Astrocyte of the spinal cord (primary cell): ENCODE measurements around the gene CKAP5.

Experiments
- DNase-seq: peaks from one replicate; pipeline ENCODE4 v3.0.0; 2011; ENCODE audit warnings: low read depth, low spot score
- H3K4me3 ChIP-seq: 2 replicates; pipeline ENCODE4 v1.5.1; 2011; ENCODE audit warnings: low read depth, mild to moderate bottlenecking, low read length, moderate library complexity
- in situ Hi-C: cut with HindIII; loops from 2 replicates; pipeline ENCODE4 v1.10.0; 2017; ENCODE audit warnings: low sequenced_read_pairs
- TF ChIP-seq, protein P1 (sequence below): IDR thresholded peaks from 2 replicates; pipeline ENCODE4 v1.5.1; 2012; ENCODE audit warnings: low read depth, mild to moderate bottlenecking, low read length, inconsistent platforms

The CKAP5 gene

GRCh38 chr11:46698597-46698996, 147.5 kb downstream of the CKAP5 start:
- no peak for DNase-seq
- in situ Hi-C loops: no loop called here
- TF ChIP-seq, protein P1, sequence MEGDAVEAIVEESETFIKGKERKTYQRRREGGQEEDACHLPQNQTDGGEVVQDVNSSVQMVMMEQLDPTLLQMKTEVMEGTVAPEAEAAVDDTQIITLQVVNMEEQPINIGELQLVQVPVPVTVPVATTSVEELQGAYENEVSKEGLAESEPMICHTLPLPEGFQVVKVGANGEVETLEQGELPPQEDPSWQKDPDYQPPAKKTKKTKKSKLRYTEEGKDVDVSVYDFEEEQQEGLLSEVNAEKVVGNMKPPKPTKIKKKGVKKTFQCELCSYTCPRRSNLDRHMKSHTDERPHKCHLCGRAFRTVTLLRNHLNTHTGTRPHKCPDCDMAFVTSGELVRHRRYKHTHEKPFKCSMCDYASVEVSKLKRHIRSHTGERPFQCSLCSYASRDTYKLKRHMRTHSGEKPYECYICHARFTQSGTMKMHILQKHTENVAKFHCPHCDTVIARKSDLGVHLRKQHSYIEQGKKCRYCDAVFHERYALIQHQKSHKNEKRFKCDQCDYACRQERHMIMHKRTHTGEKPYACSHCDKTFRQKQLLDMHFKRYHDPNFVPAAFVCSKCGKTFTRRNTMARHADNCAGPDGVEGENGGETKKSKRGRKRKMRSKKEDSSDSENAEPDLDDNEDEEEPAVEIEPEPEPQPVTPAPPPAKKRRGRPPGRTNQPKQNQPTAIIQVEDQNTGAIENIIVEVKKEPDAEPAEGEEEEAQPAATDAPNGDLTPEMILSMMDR: no peak
- no peak overlapping the region for H3K4me3 ChIP-seq

GRCh38 chr11:46697723-46698122, 148.4 kb downstream of the CKAP5 start:
- TF ChIP-seq, protein P1: no peak
- in situ Hi-C loops: no loop called here
- DNase-seq: no peak
- H3K4me3 ChIP-seq: no peak overlapping the region

- TF ChIP-seq, protein P1: no peak
- DNase-seq: no peak
- no peak overlapping the region for H3K4me3 ChIP-seq
- in situ Hi-C loops: no loop called here
These were observed 148.8 kb downstream of the CKAP5 start for GRCh38 chr11:46697303-46697702.

- no peak for DNase-seq
- H3K4me3 ChIP-seq: no peak overlapping the region
- in situ Hi-C loops: no loop called here
- TF ChIP-seq, protein P1: no peak
These were observed 149.9 kb downstream of the CKAP5 start for GRCh38 chr11:46696212-46696558.

DNA sequence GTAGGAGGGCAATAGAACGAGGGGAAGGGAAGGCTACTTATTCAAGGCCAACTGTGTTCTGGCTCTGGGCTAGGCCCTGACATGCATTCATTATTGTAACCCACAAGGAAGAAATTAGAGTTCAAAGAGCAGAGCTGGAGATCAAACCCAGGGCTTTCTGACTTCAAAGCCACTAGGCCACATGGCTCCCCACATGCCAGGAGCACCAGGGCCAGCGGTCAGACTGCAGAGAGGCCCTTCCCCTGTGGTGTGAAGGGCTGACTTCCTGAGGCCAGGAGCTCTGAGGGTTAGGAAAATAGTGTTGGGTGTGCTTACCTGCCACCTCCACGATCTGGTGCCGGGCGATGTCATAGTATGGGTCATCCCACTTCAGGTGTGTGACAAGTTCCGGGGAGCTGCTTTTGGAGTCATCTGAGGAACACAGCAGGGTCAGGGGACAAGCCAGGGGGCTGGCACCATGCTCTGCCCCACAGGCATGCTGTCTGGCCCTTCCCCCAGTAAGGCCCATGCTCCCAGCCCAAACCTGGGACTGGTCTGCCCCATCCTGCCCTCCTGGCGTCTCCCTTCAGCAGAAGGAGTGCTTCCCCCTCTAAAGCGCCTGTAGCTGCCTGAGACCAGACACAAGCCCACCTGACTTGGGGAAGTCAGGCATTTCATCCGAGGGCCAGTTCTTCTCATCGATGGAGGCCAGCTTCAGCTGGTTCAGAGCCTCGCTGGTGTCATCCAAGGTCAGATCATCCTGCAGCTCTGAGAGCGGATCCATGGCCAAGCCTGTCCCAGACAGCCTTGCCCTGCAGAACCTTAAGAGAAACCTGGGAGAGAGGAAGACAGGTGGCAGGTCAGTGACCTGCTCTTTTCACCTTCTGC, 150.5 kb downstream of the CKAP5 start:
- DNase-seq: no peak
- in situ Hi-C loops: no loop called here
- TF ChIP-seq, protein P1: no peak
- no peak overlapping the region for H3K4me3 ChIP-seq

- no peak overlapping the region for H3K4me3 ChIP-seq
- no peak for DNase-seq
- in situ Hi-C loops: no loop called here
- TF ChIP-seq, protein P1: no peak
These were observed 151.5 kb downstream of the CKAP5 start for GRCh38 chr11:46694607-46695006.

DNA sequence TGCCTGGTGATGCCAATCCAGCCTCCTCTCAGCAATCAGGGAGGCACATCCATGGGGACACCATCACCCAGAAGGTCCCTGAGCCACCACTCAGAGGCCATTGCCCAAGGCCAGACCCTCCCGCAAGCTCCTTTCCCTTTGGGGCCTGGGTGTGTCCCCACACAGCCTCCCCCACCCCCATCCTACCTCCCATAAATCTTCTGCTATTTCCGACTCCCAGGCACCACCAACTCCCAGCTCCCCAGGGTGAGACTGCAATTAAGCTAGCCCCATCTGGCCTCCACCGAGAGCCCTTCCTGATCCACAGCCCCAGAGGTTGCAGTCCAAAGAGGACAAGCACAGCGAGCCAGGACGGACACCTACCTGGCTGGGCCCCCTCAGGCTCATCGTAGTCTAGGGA, 152.0 kb downstream of the CKAP5 start:
- H3K4me3 ChIP-seq: no peak overlapping the region
- no peak for DNase-seq
- TF ChIP-seq, protein P1: no peak
- in situ Hi-C loops: no loop called here
